HG03565 (cell line): Measurements from ENCODE around the gene RXRA.

Experiments used
- ATAC-seq: cut with Tn5 transposase; IDR thresholded peaks from one replicate; pipeline ENCODE4 v1.9.1; 2021; ENCODE audit warnings: mild to moderate bottlenecking, moderate library complexity; ENCODE audit not compliant: unreplicated experiment

The RXRA gene

GRCh38 chr9:134427153-134427782 is 101.0 kb downstream of the RXRA start:
- no peak for ATAC-seq

GRCh38 chr9:134428559-134428958 is 102.3 kb downstream of the RXRA start:
- ATAC-seq = no peak

- no peak for ATAC-seq
These were observed 102.8 kb downstream of the RXRA start for GRCh38 chr9:134429007-134429406.

- no peak for ATAC-seq
These were observed 103.2 kb downstream of the RXRA start for GRCh38 chr9:134429481-134429880.

DNA sequence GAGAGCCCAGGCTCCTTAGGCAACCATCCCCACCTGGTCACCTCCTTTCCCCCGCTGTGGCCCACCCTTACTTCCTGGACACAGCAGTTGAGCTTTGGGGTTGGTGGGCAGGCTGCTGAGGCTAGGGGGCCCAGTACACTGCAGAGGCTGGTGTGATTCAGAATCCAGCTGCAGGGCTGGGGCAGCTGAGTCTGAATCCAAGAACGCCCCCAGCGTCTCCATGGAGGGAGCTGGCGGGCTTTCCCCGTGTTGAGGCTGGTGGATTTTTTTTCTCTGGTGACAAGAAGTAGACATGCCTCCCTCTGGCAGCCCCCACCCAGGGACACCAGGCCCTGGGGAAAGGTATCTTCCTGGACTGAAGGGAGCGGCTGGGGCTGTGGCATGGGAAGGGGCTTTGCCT is 104.8 kb downstream of the RXRA start:
- no peak for ATAC-seq

- no peak for ATAC-seq
These were observed 105.4 kb downstream of the RXRA start for GRCh38 chr9:134431626-134432025.

- no peak for ATAC-seq
These were observed 106.2 kb downstream of the RXRA start for GRCh38 chr9:134432471-134432870.

- no peak for ATAC-seq
These were observed 106.8 kb downstream of the RXRA start for GRCh38 chr9:134433101-134433500.

- no peak for ATAC-seq
These were observed 107.9 kb downstream of the RXRA start for GRCh38 chr9:134433909-134434882.

DNA sequence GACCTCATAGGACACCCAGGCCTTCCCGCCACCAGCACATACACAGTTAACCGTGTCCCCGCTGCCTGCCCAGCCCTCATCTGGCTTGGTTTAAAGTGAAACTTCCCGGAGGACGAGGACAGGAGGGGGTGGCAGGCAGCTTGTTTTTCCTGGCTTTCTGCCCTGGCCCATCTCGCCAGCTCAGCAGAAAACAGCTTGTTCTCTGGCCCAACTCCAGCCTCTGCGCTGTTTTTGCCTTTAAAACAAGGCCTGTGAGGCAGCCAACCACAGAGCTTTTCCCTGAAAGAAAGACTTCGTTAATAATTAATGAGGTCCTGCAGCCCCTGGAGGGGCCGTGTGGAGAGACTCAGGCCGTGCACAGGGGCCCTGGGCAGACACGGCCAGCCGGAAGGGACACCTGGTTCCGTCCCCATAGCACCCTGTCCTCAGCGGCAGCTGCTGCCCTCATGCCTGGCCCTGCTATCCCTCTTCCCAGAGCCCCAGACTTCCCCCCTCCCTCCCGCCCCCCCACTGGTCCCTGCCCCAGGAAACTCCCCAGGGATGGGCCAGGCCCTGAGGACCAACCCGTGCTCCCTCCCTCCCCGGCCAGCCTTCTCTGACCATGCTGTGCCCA is 108.7 kb downstream of the RXRA start:
- ATAC-seq = no peak

DNA sequence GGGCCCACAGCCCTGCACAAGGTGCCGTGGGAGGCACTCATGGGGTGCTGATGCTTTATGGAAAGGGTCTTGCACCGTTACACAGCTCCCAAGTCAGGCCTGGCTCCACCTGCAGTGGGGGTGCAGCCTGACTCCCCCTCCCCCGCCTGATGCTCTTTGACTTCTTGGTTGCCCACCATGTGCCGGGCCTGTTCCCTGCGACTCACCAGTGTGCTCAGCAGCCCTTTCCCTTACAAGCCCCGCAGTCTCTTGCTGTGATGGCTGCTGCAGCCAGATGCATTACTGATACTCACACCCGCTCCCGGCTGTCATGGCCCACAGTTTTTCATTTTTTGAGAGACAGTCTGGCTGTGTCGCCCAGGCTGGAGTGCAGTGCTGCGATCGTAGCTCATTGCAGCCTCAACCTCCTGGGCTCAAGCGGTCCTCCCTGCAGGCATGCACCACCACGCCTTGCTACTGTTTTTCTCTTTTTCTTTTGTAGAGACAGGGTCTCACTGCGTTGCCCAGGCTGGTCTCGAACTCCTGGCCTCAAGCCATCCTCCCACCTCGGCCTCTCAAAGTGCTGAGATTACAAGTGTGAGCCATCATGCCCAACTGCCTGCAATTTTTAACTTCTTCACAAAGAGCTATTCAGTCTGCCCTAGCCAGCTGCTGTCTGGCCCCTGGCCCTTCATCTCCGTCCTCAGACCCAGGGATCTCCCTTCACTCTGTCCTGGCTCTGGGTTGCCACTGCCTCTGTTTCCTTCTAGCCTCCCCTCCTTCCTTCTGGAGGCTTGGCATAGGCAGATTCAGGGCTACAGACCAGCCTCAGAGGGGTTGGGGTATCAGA is 109.5 kb downstream of the RXRA start:
- ATAC-seq = no peak

- ATAC-seq = no peak
These were observed 110.1 kb downstream of the RXRA start for GRCh38 chr9:134436379-134436762.

DNA sequence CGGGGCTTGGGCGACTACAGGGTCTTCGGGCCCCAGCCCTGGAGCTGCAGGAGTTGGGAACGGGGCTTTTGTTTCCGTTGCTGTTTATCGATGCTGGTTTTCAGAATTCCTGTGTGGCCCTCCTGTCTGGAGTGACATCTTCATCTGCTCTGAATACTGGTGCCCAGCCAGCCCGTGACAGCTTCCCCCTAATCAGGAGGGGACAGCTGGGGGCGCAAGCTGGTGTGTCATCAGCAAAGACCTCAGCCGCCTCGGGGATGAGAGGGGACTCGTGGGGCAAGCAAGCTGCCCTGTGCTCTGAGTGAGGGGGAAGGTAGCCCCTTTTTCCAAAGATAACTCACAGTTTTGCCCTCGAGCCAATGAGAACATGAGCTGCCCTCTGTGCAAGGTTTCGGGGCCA is 110.7 kb downstream of the RXRA start:
- no peak for ATAC-seq

- ATAC-seq = no peak
These were observed 111.3 kb downstream of the RXRA start for GRCh38 chr9:134437403-134438194.

- no peak for ATAC-seq
These were observed 112.0 kb downstream of the RXRA start for GRCh38 chr9:134438195-134438788.

DNA sequence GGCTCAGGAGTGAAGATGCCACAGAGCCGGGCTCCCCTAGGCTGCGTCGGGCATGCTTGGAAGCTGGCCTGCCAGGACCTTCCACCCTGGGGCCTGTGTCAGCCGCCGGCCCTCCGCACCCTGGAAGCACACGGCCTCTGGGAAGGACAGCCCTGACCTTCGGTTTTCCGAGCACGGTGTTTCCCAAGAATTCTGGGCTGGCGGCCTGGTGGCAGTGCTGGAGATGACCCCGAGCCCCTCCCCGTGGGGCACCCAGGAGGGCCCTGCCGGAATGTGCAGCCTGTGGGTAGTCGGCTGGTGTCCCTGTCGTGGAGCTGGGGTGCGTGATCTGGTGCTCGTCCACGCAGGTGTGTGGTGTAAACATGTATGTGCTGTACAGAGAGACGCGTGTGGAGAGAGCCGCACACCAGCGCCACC is 113.1 kb downstream of the RXRA start:
- no peak for ATAC-seq

GRCh38 chr9:134440636-134441226 is 114.5 kb downstream of the RXRA start:
- no peak for ATAC-seq

GRCh38 chr9:134441227-134442084 is 115.2 kb downstream of the RXRA start:
- ATAC-seq = no peak
